Measurements from ENCODE around the gene ETV3.

The ETV3 gene

GRCh38 chr1:157140063-157140588 is 1.9 kb upstream of the ETV3 start:
- TF ChIP-seq CTCF (IDR thresholded peaks at IDR 0.05; ENCODE audit: low read depth, low read length): no peak
- Histone ChIP-seq H3K27ac (no peak overlapping the region), H3K36me3 (peaks cover 10% of the 10 kb centered on the region), H3K4me3 (ENCODE audit: low read depth, low read length) (no peak overlapping the region), H3K9me3 (ENCODE audit: severe bottlenecking) (no peaks in the 10 kb centered on the region), H3K27me3 (ENCODE audit: insufficient read depth, low read depth, severe bottlenecking) (no peaks in the 10 kb centered on the region)
- DNase-seq: no peak

GRCh38 chr1:157139052-157139715 is 989 bp upstream of the ETV3 start:
- no peaks in the 10 kb centered on the region for H3K9me3 ChIP-seq (ENCODE audit: severe bottlenecking)
- no peaks in the 10 kb centered on the region for H3K27me3 ChIP-seq (ENCODE audit: insufficient read depth, low read depth, severe bottlenecking)
- H3K27ac ChIP-seq: peak overlapping the region; percentile 87
- no peak for TF ChIP-seq CTCF (IDR thresholded peaks at IDR 0.05; ENCODE audit: low read depth, low read length)
- peak overlapping the region; percentile 97 for H3K4me3 ChIP-seq (ENCODE audit: low read depth, low read length)
- H3K36me3 ChIP-seq: peaks cover 20% of the 10 kb centered on the region
- peak; percentile 50 for DNase-seq

GRCh38 chr1:157137408-157138219 is 581 bp downstream of the ETV3 start:
- H3K9me3 ChIP-seq (ENCODE audit: severe bottlenecking): no peaks in the 10 kb centered on the region
- no peak for TF ChIP-seq CTCF (IDR thresholded peaks at IDR 0.05; ENCODE audit: low read depth, low read length)
- H3K27ac ChIP-seq: peak overlapping the region; percentile 87
- peaks cover 35% of the 10 kb centered on the region for H3K36me3 ChIP-seq
- DNase-seq: no peak
- peak overlapping the region; percentile 97 for H3K4me3 ChIP-seq (ENCODE audit: low read depth, low read length)
- no peaks in the 10 kb centered on the region for H3K27me3 ChIP-seq (ENCODE audit: insufficient read depth, low read depth, severe bottlenecking)

GRCh38 chr1:157137046-157137407 is 1.2 kb downstream of the ETV3 start:
- no peaks in the 10 kb centered on the region for H3K27me3 ChIP-seq (ENCODE audit: insufficient read depth, low read depth, severe bottlenecking)
- peak overlapping the region; percentile 97 for H3K4me3 ChIP-seq (ENCODE audit: low read depth, low read length)
- DNase-seq: peak; percentile 72
- H3K9me3 ChIP-seq (ENCODE audit: severe bottlenecking): no peaks in the 10 kb centered on the region
- peaks cover 41% of the 10 kb centered on the region for H3K36me3 ChIP-seq
- H3K27ac ChIP-seq: 0 out of 2 replicates have a peak overlapping the region, but pooled peaks have one; percentile 87
- TF ChIP-seq CTCF (IDR thresholded peaks at IDR 0.05; ENCODE audit: low read depth, low read length): no peak

GRCh38 chr1:157136133-157136532 is 2.1 kb downstream of the ETV3 start:
- H3K9me3 ChIP-seq (ENCODE audit: severe bottlenecking): no peaks in the 10 kb centered on the region
- no peaks in the 10 kb centered on the region for H3K27me3 ChIP-seq (ENCODE audit: insufficient read depth, low read depth, severe bottlenecking)
- no peak for DNase-seq
- H3K36me3 ChIP-seq: peaks cover 50% of the 10 kb centered on the region
- H3K27ac ChIP-seq: no peak overlapping the region
- H3K4me3 ChIP-seq (ENCODE audit: low read depth, low read length): no peak overlapping the region
- TF ChIP-seq CTCF (IDR thresholded peaks at IDR 0.05; ENCODE audit: low read depth, low read length): peak; percentile 62
